Activated naive CD8-positive, alpha-beta T cell treated with anti-CD3 and anti-CD28 coated beads, Interleukin-2, amount 50 U/mL, for 24 hours (primary cell): ENCODE data around the gene SLC30A1.
A peak's percentile ranks its signal among the peaks of the same experiment; 100 is the strongest.
"Not testable (repeated sequence)": the region's sequence is repeated elsewhere in the genome, so short reads cannot be mapped to it uniquely, and the experiment has no call there.

Source experiments
- ATAC-seq: fragments of 150-1000 bp; cut with Tn5 transposase; one replicate; pipeline ENCODE4 v1.10.0; 2021
- DNase-seq: peaks from one replicate; pipeline ENCODE4 v3.0.0; 2021
- H3K27ac Mint-ChIP-seq: one replicate; pipeline ENCODE4 v1.8.0; 2021; ENCODE audit warnings: mild to moderate bottlenecking, mixed read lengths
- H3K27me3 Mint-ChIP-seq: one replicate; pipeline ENCODE4 v1.8.0; 2021; ENCODE audit warnings: mixed read lengths
- H3K36me3 Mint-ChIP-seq: one replicate; pipeline ENCODE4 v1.8.0; 2021; ENCODE audit warnings: low read depth, mixed read lengths
- H3K4me1 Mint-ChIP-seq: one replicate; pipeline ENCODE4 v1.8.0; 2021; ENCODE audit warnings: mixed read lengths
- H3K4me3 Mint-ChIP-seq: one replicate; pipeline ENCODE4 v1.8.0; 2021; ENCODE audit warnings: mild to moderate bottlenecking, moderate library complexity, mixed read lengths
- H3K9me3 Mint-ChIP-seq: one replicate; pipeline ENCODE4 v1.8.0; 2021; ENCODE audit warnings: mixed read lengths

SLC30A1 gene

DNA sequence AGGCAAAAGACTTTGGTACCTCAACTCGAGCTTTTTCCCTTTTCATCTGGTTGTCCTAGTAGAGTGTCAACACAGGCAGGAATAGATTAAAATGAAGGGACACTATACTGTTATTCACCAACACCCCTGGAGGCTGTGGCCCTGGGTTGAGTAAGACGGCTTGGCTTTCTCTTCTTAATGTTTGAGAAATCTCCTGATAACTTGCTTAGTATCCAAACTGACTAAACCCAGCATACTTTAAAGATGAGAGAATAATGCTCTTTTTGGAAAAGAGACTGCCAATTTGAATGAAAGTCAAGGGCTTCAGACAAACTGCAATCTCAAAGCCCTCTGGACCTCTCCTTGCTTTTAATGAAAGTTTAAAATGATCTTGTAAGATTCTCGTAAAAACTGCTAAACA is 2.6 kb upstream of the SLC30A1 start:
- H3K27ac Mint-ChIP-seq, result peak overlapping the region; percentile 8
- H3K27me3 Mint-ChIP-seq, result no peaks in the 10 kb centered on the region
- no peaks in the 10 kb centered on the region for H3K36me3 Mint-ChIP-seq
- H3K4me1 Mint-ChIP-seq, result peaks cover 25% of the 10 kb centered on the region
- DNase-seq (no peak), ATAC-seq (no peak)
- no peaks in the 10 kb centered on the region for H3K9me3 Mint-ChIP-seq
- no peak overlapping the region for H3K4me3 Mint-ChIP-seq

DNA sequence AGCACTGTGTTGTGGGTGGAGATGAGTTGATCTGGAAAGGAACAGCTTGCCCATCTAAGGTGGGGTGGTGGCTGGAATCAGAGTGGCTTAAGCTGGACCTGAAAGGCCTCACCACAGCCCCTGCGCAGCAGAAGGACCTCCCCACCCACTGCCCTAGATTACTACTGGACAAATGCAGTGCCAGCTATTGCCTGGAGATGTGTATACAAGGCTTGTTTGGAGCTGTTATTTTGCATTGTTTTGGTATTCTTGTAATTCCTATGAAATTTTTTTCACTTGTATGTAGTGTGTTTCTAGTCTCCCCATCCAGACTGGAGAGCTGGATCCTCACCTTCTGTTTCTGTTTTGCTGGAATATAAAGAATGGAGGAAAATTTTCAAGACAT is 1.3 kb upstream of the SLC30A1 start:
- H3K27me3 Mint-ChIP-seq, result no peaks in the 10 kb centered on the region
- peak overlapping the region; percentile 38 for H3K27ac Mint-ChIP-seq
- peak overlapping the region; percentile 78 for H3K4me3 Mint-ChIP-seq
- H3K4me1 Mint-ChIP-seq, result peaks cover 34% of the 10 kb centered on the region
- ATAC-seq, result no peak
- no peaks in the 10 kb centered on the region for H3K9me3 Mint-ChIP-seq
- no peak for DNase-seq
- H3K36me3 Mint-ChIP-seq, result peaks cover 5% of the 10 kb centered on the region

DNA sequence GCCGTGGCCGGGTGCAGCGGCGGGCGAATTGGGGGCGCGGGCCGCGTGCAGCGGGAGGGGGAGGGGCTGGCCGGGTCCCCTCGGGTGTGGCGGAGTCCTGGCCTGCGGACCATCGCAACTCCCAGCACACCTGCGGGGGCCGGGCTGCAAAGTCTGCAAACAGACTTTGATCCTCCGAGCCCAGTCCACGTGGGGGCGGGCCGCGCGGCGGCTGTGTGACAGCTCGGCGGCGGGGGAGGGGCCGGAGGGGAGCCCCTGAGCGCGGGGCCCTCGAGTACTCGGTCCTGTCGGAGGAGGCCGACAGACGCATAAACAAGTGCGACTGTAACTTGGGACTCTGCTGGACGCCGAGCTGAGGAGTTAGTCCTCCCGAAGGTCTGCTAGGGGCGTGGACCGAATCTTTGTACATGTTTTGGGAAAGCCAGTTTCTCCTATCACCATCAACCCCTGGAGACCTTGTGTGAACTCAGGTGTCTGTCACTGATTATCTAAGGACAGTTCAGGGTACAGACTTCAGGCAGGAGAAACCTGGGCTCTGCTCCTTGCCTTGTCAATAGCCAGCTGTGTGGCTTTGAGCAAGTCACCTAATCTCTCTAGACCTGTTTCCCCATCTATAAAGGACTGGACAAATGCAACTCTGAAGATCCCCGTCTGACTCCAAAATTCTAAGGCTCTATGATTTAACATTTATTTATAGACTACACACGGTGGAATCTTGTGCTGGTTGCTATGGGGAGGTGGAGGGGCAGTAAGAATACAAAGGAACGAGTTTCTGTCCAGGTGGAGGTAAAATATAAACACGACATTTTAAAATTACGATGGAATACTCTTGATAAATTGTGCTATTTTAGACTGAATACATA is 710 bp upstream of the SLC30A1 start:
- ATAC-seq (peak; percentile 47), DNase-seq (no peak)
- Mint-ChIP-seq H3K9me3 (no peaks in the 10 kb centered on the region), H3K27ac (peak overlapping the region; percentile 38), H3K36me3 (peaks cover 9% of the 10 kb centered on the region), H3K27me3 (no peaks in the 10 kb centered on the region), H3K4me1 (peaks cover 39% of the 10 kb centered on the region), H3K4me3 (peak overlapping the region; percentile 78)

DNA sequence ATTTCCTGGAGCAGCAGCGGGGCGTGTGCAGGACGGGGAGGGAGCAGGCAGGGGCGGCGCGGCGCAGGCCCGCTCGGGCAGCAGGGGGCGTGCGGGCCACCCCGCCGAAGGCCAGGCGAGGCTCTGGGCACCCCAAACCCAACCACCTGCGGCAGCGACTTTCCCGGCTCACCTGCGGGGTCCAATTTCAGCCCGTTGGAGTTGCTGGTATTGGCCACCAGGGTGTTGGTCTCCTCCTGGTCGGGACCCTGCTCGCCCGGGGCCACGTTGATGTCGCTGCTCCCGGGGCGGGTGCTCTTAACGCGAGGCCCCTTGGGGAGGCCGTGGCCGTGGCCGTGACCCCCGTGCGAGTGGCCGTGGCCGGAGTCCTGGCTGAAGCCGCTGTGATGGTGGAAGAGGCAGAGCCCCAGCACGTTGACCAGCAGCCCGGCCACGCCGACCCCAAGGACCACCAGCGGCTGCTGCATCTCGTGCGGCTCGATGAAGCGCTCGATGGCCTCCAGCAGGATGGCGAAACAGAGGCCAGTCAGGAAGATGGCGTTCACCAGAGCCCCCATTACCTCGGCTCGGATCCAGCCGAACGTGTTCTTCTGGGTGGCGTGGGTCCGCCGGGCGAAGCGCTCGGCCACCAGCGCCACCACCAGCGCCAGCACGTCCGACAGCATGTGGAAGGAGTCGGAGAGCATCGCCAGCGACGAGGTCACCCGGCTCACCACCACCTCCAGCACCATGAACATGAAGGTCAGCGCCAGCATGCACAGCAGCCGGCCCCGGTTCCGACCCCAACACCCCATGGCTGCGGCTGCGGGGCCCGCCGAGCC is 932 bp downstream of the SLC30A1 start:
- DNase-seq (peak; percentile 77), ATAC-seq (peak; percentile 59)
- H3K4me1 Mint-ChIP-seq, result peaks cover 44% of the 10 kb centered on the region
- peak overlapping the region; percentile 85 for H3K27ac Mint-ChIP-seq
- H3K27me3 Mint-ChIP-seq, result no peaks in the 10 kb centered on the region
- H3K4me3 Mint-ChIP-seq, result peak overlapping the region; percentile 89
- no peaks in the 10 kb centered on the region for H3K9me3 Mint-ChIP-seq
- H3K36me3 Mint-ChIP-seq, result peaks cover 15% of the 10 kb centered on the region

DNA sequence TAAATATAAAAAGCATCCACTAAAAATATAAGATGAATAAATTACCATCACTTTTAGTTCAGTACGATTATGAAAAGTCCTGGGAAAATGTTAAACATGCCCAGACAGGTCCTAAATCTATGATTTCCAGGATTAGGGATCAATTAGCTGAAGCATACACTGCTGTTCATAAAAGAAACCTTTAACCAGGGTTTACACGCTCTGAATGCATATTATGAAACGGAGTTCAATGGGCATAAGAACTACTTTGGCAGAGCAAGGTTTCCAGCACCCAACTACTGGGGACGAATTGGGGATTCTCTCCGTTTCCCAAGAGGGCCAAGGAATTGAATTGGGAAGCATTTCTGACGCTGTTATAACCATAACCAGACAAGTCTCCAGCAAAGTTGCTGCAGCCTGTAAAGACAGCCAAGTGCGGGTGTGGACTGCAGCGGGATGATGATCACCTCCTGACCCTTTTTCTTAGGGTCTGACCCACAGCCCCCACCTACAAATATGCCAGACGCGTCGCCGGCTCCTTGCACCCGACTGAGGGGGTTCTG is 1.6 kb downstream of the SLC30A1 start:
- ATAC-seq (no peak), DNase-seq (no peak)
- Mint-ChIP-seq H3K4me1 (peaks cover 44% of the 10 kb centered on the region), H3K9me3 (no peaks in the 10 kb centered on the region), H3K36me3 (peaks cover 15% of the 10 kb centered on the region), H3K4me3 (peak overlapping the region; percentile 89), H3K27ac (peak overlapping the region; percentile 27), H3K27me3 (no peaks in the 10 kb centered on the region)

DNA sequence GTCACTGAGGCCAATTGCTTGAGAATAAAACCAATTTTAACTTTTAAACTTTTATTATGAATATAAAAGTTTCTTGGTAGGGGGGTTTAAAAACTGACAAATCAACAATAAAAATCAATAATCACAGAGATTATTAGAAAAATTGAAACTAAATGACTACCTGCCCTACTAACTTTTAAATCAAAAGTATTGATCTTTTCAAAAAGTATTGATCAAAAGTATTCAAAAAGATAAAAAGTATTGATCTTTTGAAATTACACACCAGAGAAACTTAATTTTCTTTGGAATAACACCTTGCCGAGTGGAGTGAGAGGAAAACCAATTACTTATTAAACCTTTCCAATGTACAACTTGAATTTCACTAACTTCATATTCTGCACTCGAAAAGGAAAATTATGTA is 2.2 kb downstream of the SLC30A1 start:
- peaks cover 15% of the 10 kb centered on the region for H3K36me3 Mint-ChIP-seq
- peak overlapping the region; percentile 89 for H3K4me3 Mint-ChIP-seq
- peaks cover 43% of the 10 kb centered on the region for H3K4me1 Mint-ChIP-seq
- no peaks in the 10 kb centered on the region for H3K27me3 Mint-ChIP-seq
- DNase-seq (no peak), ATAC-seq (no peak)
- H3K27ac Mint-ChIP-seq, result no peak overlapping the region
- no peaks in the 10 kb centered on the region for H3K9me3 Mint-ChIP-seq

DNA sequence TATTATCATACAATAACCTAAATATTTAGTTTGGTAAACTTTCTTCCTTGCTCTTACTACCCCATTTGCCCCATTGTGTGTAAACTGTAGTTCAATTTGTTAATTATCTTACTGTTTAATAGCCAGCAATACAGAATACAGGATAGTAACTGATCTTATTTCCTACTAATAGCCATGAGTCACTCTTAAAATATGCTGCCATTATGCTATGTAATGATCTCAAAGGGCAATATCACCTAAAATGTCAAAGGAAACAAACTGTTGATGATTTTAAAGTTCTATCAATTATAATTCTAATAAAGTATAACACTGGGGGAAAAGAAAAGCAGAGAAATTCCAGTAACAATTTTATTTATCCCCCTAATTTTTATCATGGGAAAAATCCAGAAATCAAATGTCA is 4.3 kb downstream of the SLC30A1 start:
- no peaks in the 10 kb centered on the region for H3K9me3 Mint-ChIP-seq
- no peak overlapping the region for H3K27ac Mint-ChIP-seq
- ATAC-seq, result no peak
- peaks cover 37% of the 10 kb centered on the region for H3K4me1 Mint-ChIP-seq
- no peaks in the 10 kb centered on the region for H3K27me3 Mint-ChIP-seq
- DNase-seq, result no peak
- no peak overlapping the region for H3K4me3 Mint-ChIP-seq
- H3K36me3 Mint-ChIP-seq, result peaks cover 15% of the 10 kb centered on the region

DNA sequence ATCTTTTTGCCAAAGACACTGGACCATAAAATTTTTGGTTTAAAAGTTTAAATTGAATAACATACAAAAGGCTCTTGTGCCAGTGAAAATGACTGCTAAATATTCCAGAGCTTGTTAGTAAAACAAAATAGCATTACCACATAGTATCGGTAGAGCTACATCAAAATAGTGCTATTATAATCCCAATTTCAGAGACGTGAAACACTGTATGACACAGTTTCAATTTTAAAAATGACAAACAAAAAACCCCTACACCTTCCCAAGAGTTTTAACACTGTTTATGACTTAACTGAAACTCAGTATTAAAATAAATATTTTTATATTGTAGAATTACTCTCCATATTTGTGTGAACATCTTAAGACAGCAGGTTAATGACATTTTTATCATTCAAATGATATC is 7.0 kb downstream of the SLC30A1 start:
- Mint-ChIP-seq H3K27me3 (no peaks in the 10 kb centered on the region), H3K27ac (no peak overlapping the region), H3K4me3 (no peak overlapping the region), H3K36me3 (peaks cover 15% of the 10 kb centered on the region), H3K4me1 (peaks cover 32% of the 10 kb centered on the region), H3K9me3 (no peaks in the 10 kb centered on the region)
- DNase-seq (no peak), ATAC-seq (no peak)

DNA sequence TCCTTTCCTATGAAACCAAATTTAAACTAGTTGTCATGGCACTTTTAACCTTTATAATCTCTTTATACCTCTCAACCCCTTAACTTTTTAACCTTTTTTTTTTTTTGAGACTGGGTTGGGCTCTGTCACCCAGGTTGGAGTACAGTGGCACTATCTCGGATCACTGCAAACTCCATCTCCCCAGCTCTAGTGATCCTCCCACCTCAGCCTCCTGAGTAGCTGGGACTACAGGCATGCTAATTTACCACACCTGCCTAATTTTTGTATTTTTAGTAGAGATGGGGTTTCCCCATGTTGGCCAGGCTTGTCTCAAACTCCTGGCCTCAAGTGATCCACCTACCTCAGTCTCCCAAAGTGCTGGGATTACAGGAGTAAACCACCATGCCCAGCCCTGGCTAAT is 8.6 kb downstream of the SLC30A1 start:
- DNase-seq, H3K9me3 Mint-ChIP-seq, H3K27ac Mint-ChIP-seq, ATAC-seq, H3K27me3 Mint-ChIP-seq, H3K4me3 Mint-ChIP-seq: not testable (repeated sequence)
- peaks cover 10% of the 10 kb centered on the region for H3K36me3 Mint-ChIP-seq
- peaks cover 26% of the 10 kb centered on the region for H3K4me1 Mint-ChIP-seq

DNA sequence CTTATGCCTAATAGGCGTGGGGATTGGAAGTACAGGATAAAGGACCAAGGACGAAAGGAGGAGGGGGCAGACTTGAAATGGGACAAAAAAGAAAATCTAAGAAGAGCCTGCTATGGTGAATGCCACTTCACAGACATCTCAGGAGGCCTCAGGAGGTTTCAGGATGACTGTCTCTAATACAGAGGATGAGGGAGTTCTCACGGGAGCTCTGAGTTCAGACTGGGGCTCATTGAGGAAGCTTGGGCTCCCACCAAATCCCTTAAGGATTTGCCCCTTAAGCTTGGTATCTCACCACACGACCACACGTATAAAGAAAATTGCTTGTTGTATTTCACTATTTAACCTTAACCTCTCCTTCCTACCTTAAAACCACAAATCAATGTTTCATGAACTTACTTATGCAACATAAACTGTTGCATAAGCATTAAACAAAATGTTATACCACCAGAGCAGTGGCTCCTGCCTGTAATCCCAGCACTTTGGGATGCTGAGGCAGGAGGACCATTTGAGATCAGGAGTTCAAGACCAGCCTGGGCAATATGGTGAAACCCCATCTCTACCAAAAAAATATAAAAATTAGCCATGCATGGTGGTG is 12.4 kb downstream of the SLC30A1 start:
- no peak overlapping the region for H3K27ac Mint-ChIP-seq
- no peak overlapping the region for H3K4me3 Mint-ChIP-seq
- no peaks in the 10 kb centered on the region for H3K36me3 Mint-ChIP-seq
- DNase-seq, result no peak
- H3K27me3 Mint-ChIP-seq, result no peaks in the 10 kb centered on the region
- no peaks in the 10 kb centered on the region for H3K9me3 Mint-ChIP-seq
- peaks cover 10% of the 10 kb centered on the region for H3K4me1 Mint-ChIP-seq
- ATAC-seq, result peak; percentile 46

DNA sequence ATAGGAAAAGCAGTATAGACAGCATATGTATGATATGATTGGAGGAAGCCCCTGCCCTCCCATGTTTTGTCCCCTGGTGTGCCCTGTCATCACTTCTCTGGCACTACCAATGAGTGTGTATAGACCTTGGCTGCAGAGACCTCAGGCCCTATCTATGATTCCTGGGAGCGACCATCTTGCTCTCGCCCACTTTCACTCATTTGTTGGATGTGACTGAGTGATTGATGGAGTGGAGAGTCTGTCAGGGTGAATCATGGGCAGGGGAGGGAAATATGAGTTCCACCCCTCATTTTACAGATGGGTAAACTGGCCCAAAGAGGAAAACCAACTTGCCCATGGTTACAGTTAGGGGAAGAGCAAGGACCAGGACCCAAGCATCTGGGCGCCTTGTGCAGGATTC is 14.9 kb downstream of the SLC30A1 start:
- Mint-ChIP-seq H3K36me3 (no peaks in the 10 kb centered on the region), H3K9me3 (no peaks in the 10 kb centered on the region), H3K4me3 (no peak overlapping the region), H3K4me1 (peaks cover 6% of the 10 kb centered on the region), H3K27me3 (no peaks in the 10 kb centered on the region), H3K27ac (no peak overlapping the region)
- ATAC-seq, result no peak
- no peak for DNase-seq

DNA sequence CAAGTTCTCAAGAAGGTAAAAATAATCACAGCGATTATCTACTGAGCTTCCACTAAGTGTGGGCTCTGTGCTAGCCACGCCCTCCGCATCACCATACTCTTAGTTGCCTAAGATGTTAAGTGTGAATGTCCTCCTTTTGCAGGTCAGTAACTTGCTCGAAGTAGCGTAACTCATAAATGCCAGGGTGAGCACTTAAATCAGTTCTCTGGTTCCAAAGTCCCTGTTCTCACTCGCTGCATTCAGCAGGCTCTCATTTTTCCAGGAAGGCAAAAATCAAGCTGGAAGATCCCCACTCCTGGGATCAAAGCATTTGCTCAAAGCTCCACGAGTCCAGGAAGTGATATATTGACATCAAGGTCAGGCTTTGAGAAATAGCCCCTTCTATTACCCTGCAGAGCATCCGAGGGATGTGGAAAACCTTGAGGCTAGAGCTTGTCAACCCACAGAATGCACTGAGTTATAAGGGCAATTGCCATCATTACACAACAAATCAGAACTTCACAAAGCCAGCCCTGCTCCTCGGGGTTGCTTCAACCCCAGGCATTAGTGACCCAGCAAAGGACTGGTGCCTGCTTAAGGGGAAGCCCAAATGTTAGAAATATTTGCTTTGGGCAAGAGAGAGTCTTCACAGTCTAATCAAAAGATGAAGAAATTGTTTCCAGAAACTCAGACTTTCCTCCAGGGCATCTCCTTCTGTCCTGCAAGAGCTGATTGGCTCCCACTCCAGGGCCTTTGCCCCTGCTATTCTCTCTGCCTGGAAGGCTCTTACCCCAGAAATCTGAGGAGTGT is 19.5 kb downstream of the SLC30A1 start:
- no peaks in the 10 kb centered on the region for H3K4me1 Mint-ChIP-seq
- H3K9me3 Mint-ChIP-seq, result no peaks in the 10 kb centered on the region
- H3K36me3 Mint-ChIP-seq, result no peaks in the 10 kb centered on the region
- no peak overlapping the region for H3K27ac Mint-ChIP-seq
- no peak for ATAC-seq
- H3K4me3 Mint-ChIP-seq, result no peak overlapping the region
- H3K27me3 Mint-ChIP-seq, result peaks cover under 1% of the 10 kb centered on the region
- no peak for DNase-seq

DNA sequence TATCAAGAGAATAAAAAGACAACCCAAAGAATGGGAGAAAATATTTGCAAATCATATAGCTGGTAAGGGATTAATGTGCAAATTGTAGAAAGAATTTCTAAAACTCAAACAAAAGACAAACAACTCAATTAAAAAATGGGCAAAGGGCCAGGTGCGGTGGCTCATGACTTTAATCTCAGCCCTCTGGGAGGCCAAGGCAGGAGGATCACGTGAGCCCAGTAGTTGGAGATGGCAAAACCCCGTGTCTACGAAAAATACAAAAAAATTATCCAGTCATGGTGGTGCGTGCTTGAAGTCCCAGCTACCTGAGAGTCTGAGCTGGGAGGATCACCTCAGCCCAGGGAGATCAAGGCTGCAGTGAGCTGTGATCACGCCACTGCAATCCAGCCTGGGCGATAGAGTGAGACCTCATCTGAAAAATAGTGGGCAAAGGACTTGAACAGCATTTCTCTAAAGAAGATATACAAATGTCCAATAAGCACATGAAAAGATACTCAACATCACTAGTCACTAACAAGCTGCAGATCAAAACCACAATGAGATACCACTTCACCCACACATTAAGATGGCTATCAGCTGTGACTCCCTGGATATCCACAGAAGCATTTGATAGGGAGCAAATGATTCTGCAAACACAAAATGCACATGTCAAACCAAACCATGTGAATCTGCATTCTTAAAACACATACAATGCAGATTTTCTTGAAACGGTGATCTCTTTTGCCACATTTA is 20.9 kb downstream of the SLC30A1 start:
- no peak for ATAC-seq
- Mint-ChIP-seq H3K4me3 (no peak overlapping the region), H3K27me3 (peaks cover 3% of the 10 kb centered on the region), H3K27ac (no peak overlapping the region), H3K4me1 (no peaks in the 10 kb centered on the region), H3K9me3 (no peaks in the 10 kb centered on the region), H3K36me3 (no peaks in the 10 kb centered on the region)
- no peak for DNase-seq
